ENCODE measurements around the gene MSL3. TPM values are rescaled to one million over a fixed set of nuclear protein-coding genes. Genes with fewer than 3 reads are reported as not detected.

MSL3 gene
- total RNA-seq, 1 experiment from 2014 or later: 39.3 TPM

DNA sequence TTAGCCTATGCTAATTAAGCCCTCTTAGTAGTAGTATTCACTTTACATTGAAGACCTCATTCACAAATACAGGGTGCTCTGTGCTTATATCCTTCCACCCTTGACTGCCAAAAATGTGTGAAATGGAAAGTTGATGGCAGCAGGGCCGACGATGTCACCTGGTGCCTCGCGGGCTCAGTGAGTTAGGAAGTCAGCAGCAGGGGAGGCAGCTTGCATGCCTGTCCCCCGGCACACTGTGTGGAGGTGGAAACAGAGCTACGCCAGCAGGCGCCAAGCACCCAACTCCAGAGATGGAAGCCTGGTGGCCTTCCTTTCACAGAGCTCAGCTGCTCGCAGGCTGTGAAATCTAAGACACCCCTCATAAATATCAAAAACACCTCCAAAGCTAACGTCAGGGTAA lies 8.4 kb downstream of the MSL3 start:
- no TSS peak for BruUV-seq (replicated peaks)
- CTCF ChIA-PET: no interaction called here
- Histone ChIP-seq H3K9me3 (ENCODE audit: insufficient read depth, low read depth) (no peaks in the 10 kb centered on the region), H3K27me3 (ENCODE audit: insufficient read depth, low read depth) (no peaks in the 10 kb centered on the region), H3K27ac (no peak overlapping the region), H3K4me2 (no peak overlapping the region), H3K4me1 (replicated peaks; ENCODE audit: insufficient read depth) (no peaks in the 10 kb centered on the region), H3K79me2 (ENCODE audit: low read depth) (no peaks in the 10 kb centered on the region), H3F3A (ENCODE audit: insufficient read depth, low read depth) (no peaks in the 10 kb centered on the region), H2AFZ (no peak overlapping the region), H3K9me2 (ENCODE audit: insufficient read depth) (no peaks in the 10 kb centered on the region), H3K36me3 (ENCODE audit: low read depth) (no peaks in the 10 kb centered on the region), H3K4me3 (no peak overlapping the region), H4K20me1 (ENCODE audit: insufficient read depth) (no peaks in the 10 kb centered on the region)
- no peak for DNase-seq
- TF ChIP-seq, protein P1, sequence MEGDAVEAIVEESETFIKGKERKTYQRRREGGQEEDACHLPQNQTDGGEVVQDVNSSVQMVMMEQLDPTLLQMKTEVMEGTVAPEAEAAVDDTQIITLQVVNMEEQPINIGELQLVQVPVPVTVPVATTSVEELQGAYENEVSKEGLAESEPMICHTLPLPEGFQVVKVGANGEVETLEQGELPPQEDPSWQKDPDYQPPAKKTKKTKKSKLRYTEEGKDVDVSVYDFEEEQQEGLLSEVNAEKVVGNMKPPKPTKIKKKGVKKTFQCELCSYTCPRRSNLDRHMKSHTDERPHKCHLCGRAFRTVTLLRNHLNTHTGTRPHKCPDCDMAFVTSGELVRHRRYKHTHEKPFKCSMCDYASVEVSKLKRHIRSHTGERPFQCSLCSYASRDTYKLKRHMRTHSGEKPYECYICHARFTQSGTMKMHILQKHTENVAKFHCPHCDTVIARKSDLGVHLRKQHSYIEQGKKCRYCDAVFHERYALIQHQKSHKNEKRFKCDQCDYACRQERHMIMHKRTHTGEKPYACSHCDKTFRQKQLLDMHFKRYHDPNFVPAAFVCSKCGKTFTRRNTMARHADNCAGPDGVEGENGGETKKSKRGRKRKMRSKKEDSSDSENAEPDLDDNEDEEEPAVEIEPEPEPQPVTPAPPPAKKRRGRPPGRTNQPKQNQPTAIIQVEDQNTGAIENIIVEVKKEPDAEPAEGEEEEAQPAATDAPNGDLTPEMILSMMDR (conservative IDR thresholded peaks at IDR 0.05): no peak
- TF ChIP-seq EZH2 (IDR thresholded peaks at IDR 0.05; ENCODE audit: low read depth): no peak
- intact Hi-C loops (cut with micrococcal nuclease; ENCODE audit: unreplicated experiment): no loop called here
- POLR2A ChIA-PET (ENCODE audit: unreplicated experiment): no interaction called here

DNA sequence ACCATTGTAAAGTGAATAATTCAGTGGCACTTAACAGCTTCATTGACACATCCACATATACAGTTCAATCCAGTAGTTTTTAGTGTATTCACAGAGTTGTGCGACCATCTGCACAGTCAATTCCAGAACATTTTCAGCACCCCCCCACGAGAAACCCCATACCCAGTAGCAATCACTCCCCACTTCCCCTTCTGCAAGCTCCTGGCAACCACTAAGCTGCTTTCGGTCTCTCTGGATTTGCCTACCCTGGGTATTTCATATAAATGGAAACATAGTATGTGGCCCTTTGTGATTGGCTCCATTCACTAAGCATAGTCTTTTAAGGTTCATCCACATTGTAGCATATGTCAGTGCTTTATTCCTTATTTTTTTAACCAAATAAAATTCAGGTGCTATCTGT lies 10.0 kb downstream of the MSL3 start:
- Histone ChIP-seq H3K4me3 (no peak overlapping the region), H3K9me3 (ENCODE audit: insufficient read depth, low read depth) (no peaks in the 10 kb centered on the region), H2AFZ (no peak overlapping the region), H3K4me1 (replicated peaks; ENCODE audit: insufficient read depth) (no peaks in the 10 kb centered on the region), H3K9me2 (ENCODE audit: insufficient read depth) (no peaks in the 10 kb centered on the region), H3K27me3 (ENCODE audit: insufficient read depth, low read depth) (no peaks in the 10 kb centered on the region), H3K36me3 (ENCODE audit: low read depth) (no peaks in the 10 kb centered on the region), H3F3A (ENCODE audit: insufficient read depth, low read depth) (no peaks in the 10 kb centered on the region), H4K20me1 (ENCODE audit: insufficient read depth) (no peaks in the 10 kb centered on the region), H3K79me2 (ENCODE audit: low read depth) (no peaks in the 10 kb centered on the region), H3K4me2 (no peak overlapping the region), H3K27ac (no peak overlapping the region)
- POLR2A ChIA-PET (ENCODE audit: unreplicated experiment): no interaction called here
- intact Hi-C loops (cut with micrococcal nuclease; ENCODE audit: unreplicated experiment): no loop called here
- TF ChIP-seq, protein P1 (conservative IDR thresholded peaks at IDR 0.05): no peak
- no peak for TF ChIP-seq EZH2 (IDR thresholded peaks at IDR 0.05; ENCODE audit: low read depth)
- CTCF ChIA-PET: no interaction called here
- no peak for DNase-seq
- BruUV-seq (replicated peaks): no TSS peak

DNA sequence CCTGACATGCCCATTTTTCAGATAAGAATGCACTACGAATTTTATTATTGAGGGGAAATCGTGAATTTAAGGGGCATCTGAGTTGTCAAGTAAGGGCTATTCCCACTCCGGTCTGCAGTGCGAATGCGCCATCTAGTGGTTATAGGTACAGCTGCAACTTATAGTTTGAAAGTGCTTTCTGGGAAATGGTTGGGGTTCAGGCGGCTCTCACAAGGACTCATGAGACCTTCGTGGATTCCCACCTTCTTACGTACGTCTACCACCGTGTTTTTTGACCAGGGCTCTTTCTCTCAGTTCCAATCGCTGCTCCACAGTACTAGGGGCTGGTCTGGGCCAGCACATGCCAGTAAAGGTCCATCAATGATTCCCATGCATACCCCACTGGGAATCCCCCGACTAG lies 12.3 kb downstream of the MSL3 start:
- Histone ChIP-seq H3K27ac (no peak overlapping the region), H3K4me2 (no peak overlapping the region), H3K9me2 (ENCODE audit: insufficient read depth) (no peaks in the 10 kb centered on the region), H4K20me1 (ENCODE audit: insufficient read depth) (no peaks in the 10 kb centered on the region), H3K4me3 (no peak overlapping the region), H2AFZ (no peak overlapping the region), H3K27me3 (ENCODE audit: insufficient read depth, low read depth) (no peaks in the 10 kb centered on the region), H3K79me2 (ENCODE audit: low read depth) (no peaks in the 10 kb centered on the region), H3K4me1 (replicated peaks; ENCODE audit: insufficient read depth) (no peaks in the 10 kb centered on the region), H3K9me3 (ENCODE audit: insufficient read depth, low read depth) (no peaks in the 10 kb centered on the region), H3K36me3 (ENCODE audit: low read depth) (no peaks in the 10 kb centered on the region), H3F3A (ENCODE audit: insufficient read depth, low read depth) (no peaks in the 10 kb centered on the region)
- TF ChIP-seq EZH2 (IDR thresholded peaks at IDR 0.05; ENCODE audit: low read depth): no peak
- TF ChIP-seq, protein P1 (conservative IDR thresholded peaks at IDR 0.05): peak; percentile 83
- DNase-seq: peak; percentile 18 to 44
- intact Hi-C loops (cut with micrococcal nuclease; ENCODE audit: unreplicated experiment): loop anchor here (1.0 to 5.0 kb wide), 4 partner anchors 137 to 932 kb away; no protein-coding TSS in a partner anchor
- no TSS peak for BruUV-seq (replicated peaks)
- CTCF ChIA-PET: interaction anchor here (0.6 kb wide), 1 partner anchor 20 kb away, joined by 3 read pairs; no protein-coding TSS in a partner anchor
- POLR2A ChIA-PET (ENCODE audit: unreplicated experiment): no interaction called here

Data from PC-9 (cell line).